ENCODE measurements around the gene TPT1. TPM values are rescaled to one million over a fixed set of nuclear protein-coding genes. Genes with fewer than 3 reads are reported as not detected.

The TPT1 gene
- total and polyA plus RNA-seq, 9 of the 15 experiments (the other 6 are each of a cell fraction or from before 2014, with no cell fraction given), result 602 to 2,508 (median 1,784) TPM

- no TSS peak for BruUV-seq (replicated peaks)
- Histone ChIP-seq H3K9me3 (replicated peaks; ENCODE audit: control insufficient read depth, insufficient read depth, low read depth, low read length) (no peaks in the 10 kb centered on the region), H3K4me1 (replicated peaks in 1 of 2; ENCODE audit: control insufficient read depth in 2 of 2, insufficient read depth in 2 of 2, low read length in 2 of 2) (peaks cover 16 to 21% of the 10 kb centered on the region in 2 experiments; a peak in 4 of 5 replicates), H3K4me2 (ENCODE audit: insufficient read depth, low read length) (no peak overlapping the region), H3K36me3 (ENCODE audit: control insufficient read depth, insufficient read depth, low read length) (no peaks in the 10 kb centered on the region), H3K27ac (ENCODE audit: extremely low read depth, low read depth, low read length) (no peak overlapping the region), H3K27me3 (ENCODE audit: control insufficient read depth in 2 of 2, insufficient read depth in 2 of 2, low read length in 2 of 2) (no peaks in the 10 kb centered on the region), H4K20me1 (replicated peaks; ENCODE audit: control insufficient read depth, insufficient read depth, low read length) (0 out of 2 replicates have a peak, but pooled peaks cover 4% of the 10 kb centered on the region), H2AFZ (ENCODE audit: low read depth, low read length) (no peak overlapping the region), H3K9me1 (ENCODE audit: control insufficient read depth, insufficient read depth, low read length) (no peaks in the 10 kb centered on the region), H3K79me2 (ENCODE audit: control insufficient read depth, insufficient read depth, low read length) (no peaks in the 10 kb centered on the region), H3K4me3 (no peak overlapping the region), H3K9ac (ENCODE audit: insufficient read depth in 1 of 2, low read depth in 2 of 2, low read length in 2 of 2) (no peak overlapping the region)
- DNase-seq (ENCODE audit: extremely low read depth in 1 of 4, low spot score in 3 of 4) (no peak), FAIRE-seq (no peak), ATAC-seq (no peak)
- intact Hi-C loops (cut with micrococcal nuclease) (loop anchor here (10.0 kb wide), 2 partner anchors 108 to 818 kb away; no protein-coding TSS in a partner anchor), in situ Hi-C loops (cut with MboI) (no loop called here)
- ChIA-PET CTCF (ENCODE audit: low intra/inter-chr PET ratio) (no interaction called here), POLR2A (interaction anchor here (0.9 to 1.2 kb wide), 2 partner anchors 12 to 243 kb away, joined by 3 read pairs; no protein-coding TSS in a partner anchor)
- TF ChIP-seq, protein P1, sequence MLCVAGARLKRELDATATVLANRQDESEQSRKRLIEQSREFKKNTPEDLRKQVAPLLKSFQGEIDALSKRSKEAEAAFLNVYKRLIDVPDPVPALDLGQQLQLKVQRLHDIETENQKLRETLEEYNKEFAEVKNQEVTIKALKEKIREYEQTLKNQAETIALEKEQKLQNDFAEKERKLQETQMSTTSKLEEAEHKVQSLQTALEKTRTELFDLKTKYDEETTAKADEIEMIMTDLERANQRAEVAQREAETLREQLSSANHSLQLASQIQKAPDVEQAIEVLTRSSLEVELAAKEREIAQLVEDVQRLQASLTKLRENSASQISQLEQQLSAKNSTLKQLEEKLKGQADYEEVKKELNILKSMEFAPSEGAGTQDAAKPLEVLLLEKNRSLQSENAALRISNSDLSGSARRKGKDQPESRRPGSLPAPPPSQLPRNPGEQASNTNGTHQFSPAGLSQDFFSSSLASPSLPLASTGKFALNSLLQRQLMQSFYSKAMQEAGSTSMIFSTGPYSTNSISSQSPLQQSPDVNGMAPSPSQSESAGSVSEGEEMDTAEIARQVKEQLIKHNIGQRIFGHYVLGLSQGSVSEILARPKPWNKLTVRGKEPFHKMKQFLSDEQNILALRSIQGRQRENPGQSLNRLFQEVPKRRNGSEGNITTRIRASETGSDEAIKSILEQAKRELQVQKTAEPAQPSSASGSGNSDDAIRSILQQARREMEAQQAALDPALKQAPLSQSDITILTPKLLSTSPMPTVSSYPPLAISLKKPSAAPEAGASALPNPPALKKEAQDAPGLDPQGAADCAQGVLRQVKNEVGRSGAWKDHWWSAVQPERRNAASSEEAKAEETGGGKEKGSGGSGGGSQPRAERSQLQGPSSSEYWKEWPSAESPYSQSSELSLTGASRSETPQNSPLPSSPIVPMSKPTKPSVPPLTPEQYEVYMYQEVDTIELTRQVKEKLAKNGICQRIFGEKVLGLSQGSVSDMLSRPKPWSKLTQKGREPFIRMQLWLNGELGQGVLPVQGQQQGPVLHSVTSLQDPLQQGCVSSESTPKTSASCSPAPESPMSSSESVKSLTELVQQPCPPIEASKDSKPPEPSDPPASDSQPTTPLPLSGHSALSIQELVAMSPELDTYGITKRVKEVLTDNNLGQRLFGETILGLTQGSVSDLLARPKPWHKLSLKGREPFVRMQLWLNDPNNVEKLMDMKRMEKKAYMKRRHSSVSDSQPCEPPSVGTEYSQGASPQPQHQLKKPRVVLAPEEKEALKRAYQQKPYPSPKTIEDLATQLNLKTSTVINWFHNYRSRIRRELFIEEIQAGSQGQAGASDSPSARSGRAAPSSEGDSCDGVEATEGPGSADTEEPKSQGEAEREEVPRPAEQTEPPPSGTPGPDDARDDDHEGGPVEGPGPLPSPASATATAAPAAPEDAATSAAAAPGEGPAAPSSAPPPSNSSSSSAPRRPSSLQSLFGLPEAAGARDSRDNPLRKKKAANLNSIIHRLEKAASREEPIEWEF (CRISPR knock-in tag; IDR thresholded peaks at IDR 0.05), result no peak
- TF ChIP-seq, protein P2, sequence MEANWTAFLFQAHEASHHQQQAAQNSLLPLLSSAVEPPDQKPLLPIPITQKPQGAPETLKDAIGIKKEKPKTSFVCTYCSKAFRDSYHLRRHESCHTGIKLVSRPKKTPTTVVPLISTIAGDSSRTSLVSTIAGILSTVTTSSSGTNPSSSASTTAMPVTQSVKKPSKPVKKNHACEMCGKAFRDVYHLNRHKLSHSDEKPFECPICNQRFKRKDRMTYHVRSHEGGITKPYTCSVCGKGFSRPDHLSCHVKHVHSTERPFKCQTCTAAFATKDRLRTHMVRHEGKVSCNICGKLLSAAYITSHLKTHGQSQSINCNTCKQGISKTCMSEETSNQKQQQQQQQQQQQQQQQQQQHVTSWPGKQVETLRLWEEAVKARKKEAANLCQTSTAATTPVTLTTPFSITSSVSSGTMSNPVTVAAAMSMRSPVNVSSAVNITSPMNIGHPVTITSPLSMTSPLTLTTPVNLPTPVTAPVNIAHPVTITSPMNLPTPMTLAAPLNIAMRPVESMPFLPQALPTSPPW (CRISPR knock-in tag; IDR thresholded peaks at IDR 0.05), result no peak
- WGBS (ENCODE audit: insufficient coverage, low coverage, missing lambda C conversion rate), result 19% methylated on average over 2 of the region's 2 CpGs
Measured at GRCh38 chr13:45303026-45303425, 38.0 kb downstream of the TPT1 start.
